ENCODE measurements around the gene PLXNA4. TPM values are rescaled to one million over a fixed set of nuclear protein-coding genes. Genes with fewer than 3 reads are reported as not detected.

Gene PLXNA4
- total RNA-seq, 2 experiments from 2014 or later, result 0.75 to 0.85 TPM

DNA sequence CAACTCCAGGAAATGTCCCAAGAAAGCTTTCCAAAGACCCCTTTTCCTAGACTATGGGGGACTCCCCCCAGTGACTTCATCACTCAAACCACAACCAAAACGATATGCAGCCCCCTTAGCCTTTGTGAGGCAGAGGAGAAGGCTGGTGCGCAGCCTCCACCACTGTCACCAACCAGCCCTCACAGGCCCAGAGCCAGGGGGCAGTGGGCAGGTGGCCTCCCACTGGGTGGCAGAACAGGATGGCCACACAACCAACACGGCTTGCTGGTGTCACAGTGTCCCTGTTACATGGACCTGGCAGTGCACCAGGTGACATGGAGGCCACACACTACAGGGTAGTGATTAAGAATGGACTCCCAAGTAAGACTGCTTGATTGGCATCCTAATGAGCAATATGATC, 172.0 kb downstream of the PLXNA4 start:
- H3K4me1 ChIP-seq (ENCODE audit: insufficient read depth, low read length), result no peaks in the 10 kb centered on the region
- TF ChIP-seq, protein P1, sequence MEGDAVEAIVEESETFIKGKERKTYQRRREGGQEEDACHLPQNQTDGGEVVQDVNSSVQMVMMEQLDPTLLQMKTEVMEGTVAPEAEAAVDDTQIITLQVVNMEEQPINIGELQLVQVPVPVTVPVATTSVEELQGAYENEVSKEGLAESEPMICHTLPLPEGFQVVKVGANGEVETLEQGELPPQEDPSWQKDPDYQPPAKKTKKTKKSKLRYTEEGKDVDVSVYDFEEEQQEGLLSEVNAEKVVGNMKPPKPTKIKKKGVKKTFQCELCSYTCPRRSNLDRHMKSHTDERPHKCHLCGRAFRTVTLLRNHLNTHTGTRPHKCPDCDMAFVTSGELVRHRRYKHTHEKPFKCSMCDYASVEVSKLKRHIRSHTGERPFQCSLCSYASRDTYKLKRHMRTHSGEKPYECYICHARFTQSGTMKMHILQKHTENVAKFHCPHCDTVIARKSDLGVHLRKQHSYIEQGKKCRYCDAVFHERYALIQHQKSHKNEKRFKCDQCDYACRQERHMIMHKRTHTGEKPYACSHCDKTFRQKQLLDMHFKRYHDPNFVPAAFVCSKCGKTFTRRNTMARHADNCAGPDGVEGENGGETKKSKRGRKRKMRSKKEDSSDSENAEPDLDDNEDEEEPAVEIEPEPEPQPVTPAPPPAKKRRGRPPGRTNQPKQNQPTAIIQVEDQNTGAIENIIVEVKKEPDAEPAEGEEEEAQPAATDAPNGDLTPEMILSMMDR (IDR thresholded peaks at IDR 0.05), result no peak
- no peaks in the 10 kb centered on the region for H3K27me3 ChIP-seq (ENCODE audit: control insufficient read depth in 1 of 2, insufficient read depth in 2 of 2, low read length in 2 of 2)
- Mint-ChIP-seq H3K4me3 (no peak overlapping the region), H3K27me3 (peaks cover 1% of the 10 kb centered on the region), H3K9me3 (no peaks in the 10 kb centered on the region), H3K27ac (no peak overlapping the region), H3K36me3 (ENCODE audit: low read depth) (no peaks in the 10 kb centered on the region), H3K4me1 (ENCODE audit: low read depth) (no peaks in the 10 kb centered on the region)
- H3K36me3 ChIP-seq (ENCODE audit: insufficient read depth, low read length), result no peaks in the 10 kb centered on the region
- POLR2A ChIA-PET, result no interaction called here
- no peak overlapping the region for H3K4me3 ChIP-seq (ENCODE audit: low read length)
- DNase-seq, result no peak
- CTCF ChIA-PET, result no interaction called here
- no peaks in the 10 kb centered on the region for H3K9me3 ChIP-seq (ENCODE audit: control insufficient read depth in 1 of 2, insufficient read depth in 1 of 2, low read length in 2 of 2)
- intact Hi-C loops (cut with DNase I, micrococcal nuclease), result no loop called here
- no peak overlapping the region for H3K27ac ChIP-seq (ENCODE audit: low read depth in 1 of 2, low read length in 2 of 2)
- no peak for ATAC-seq (ENCODE audit: poor library complexity)

DNA sequence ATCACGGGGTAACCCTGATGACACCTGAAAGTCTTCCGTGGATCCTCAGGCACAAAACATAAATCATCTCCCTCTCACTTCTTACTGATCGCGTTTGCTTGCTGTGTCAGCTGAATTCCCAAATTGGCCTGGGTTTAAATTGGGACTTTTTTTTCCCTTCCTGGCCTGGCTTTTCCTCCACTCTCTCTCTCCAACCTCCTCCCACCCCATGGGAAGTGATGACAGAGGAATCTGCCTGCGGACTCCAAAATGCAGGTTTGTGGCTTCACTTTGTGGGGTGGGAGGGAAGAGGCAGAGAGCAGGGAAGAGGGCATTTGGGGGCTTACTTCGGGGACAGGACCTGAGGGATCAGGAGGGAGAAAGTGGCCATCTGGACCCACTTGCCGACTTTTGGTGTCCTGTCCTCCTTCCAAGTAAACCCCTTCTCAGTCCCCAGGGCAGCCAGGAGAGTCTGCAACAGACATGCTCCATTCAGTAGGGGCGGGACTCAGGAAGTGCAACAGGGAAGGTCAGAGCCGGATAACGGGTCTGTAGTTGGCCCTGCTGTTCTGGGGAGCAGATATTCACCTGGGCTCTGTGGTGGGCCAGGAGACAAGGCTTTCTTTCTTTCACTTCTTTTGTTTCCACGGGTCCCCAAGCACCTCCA, 172.7 kb downstream of the PLXNA4 start:
- Histone ChIP-seq H3K9me3 (ENCODE audit: control insufficient read depth in 1 of 2, insufficient read depth in 1 of 2, low read length in 2 of 2) (no peaks in the 10 kb centered on the region), H3K36me3 (ENCODE audit: insufficient read depth, low read length) (no peaks in the 10 kb centered on the region), H3K4me3 (ENCODE audit: low read length) (no peak overlapping the region), H3K27ac (ENCODE audit: low read depth in 1 of 2, low read length in 2 of 2) (no peak overlapping the region), H3K4me1 (ENCODE audit: insufficient read depth, low read length) (no peaks in the 10 kb centered on the region), H3K27me3 (ENCODE audit: control insufficient read depth in 1 of 2, insufficient read depth in 2 of 2, low read length in 2 of 2) (no peaks in the 10 kb centered on the region)
- ChIA-PET POLR2A (no interaction called here), CTCF (no interaction called here)
- DNase-seq (no peak), ATAC-seq (ENCODE audit: poor library complexity) (no peak)
- H3K4me3 Mint-ChIP-seq, result no peak overlapping the region
- intact Hi-C loops (cut with DNase I, micrococcal nuclease), result no loop called here
- no peaks in the 10 kb centered on the region for H3K4me1 Mint-ChIP-seq (ENCODE audit: low read depth)
- H3K27me3 Mint-ChIP-seq, result no peaks in the 10 kb centered on the region
- no peaks in the 10 kb centered on the region for H3K9me3 Mint-ChIP-seq
- no peak overlapping the region for H3K27ac Mint-ChIP-seq
- TF ChIP-seq, protein P1 (IDR thresholded peaks at IDR 0.05), result no peak
- H3K36me3 Mint-ChIP-seq (ENCODE audit: low read depth), result no peaks in the 10 kb centered on the region

DNA sequence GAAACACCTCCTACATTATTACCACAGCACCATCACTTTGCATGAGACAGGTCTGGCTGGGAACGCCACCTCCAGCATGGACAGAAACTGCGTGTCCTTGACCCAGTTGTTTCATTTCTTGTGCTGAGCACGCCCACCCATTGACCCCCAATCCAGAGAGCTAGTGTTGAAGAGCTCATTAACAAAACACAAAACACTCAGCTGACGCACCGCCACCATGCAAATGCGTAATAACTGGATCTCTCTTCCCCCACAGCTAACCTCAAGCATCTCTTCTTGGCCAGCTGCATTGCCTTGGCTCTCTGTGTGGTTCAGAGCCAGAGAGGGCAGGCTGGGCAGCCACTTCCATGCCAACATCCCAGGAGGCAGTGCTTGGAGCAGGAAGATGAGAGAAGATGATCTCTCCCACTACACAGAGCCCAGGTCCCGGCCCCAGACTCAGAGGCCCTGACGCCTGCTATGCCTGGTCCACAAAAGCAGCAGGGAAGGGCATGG, 173.5 kb downstream of the PLXNA4 start:
- intact Hi-C loops (cut with DNase I, micrococcal nuclease), result no loop called here
- ATAC-seq (ENCODE audit: poor library complexity) (no peak), DNase-seq (no peak)
- Histone ChIP-seq H3K36me3 (ENCODE audit: insufficient read depth, low read length) (no peaks in the 10 kb centered on the region), H3K27ac (ENCODE audit: low read depth in 1 of 2, low read length in 2 of 2) (no peak overlapping the region), H3K4me3 (ENCODE audit: low read length) (no peak overlapping the region), H3K9me3 (ENCODE audit: control insufficient read depth in 1 of 2, insufficient read depth in 1 of 2, low read length in 2 of 2) (no peaks in the 10 kb centered on the region), H3K4me1 (ENCODE audit: insufficient read depth, low read length) (no peaks in the 10 kb centered on the region), H3K27me3 (ENCODE audit: control insufficient read depth in 1 of 2, insufficient read depth in 2 of 2, low read length in 2 of 2) (no peaks in the 10 kb centered on the region)
- ChIA-PET CTCF (no interaction called here), POLR2A (interaction anchor here (0.9 kb wide), 1 partner anchor 28 kb away, joined by 3 read pairs; no protein-coding TSS in a partner anchor)
- Mint-ChIP-seq H3K36me3 (ENCODE audit: low read depth) (no peaks in the 10 kb centered on the region), H3K27me3 (no peaks in the 10 kb centered on the region), H3K27ac (no peak overlapping the region), H3K4me3 (no peak overlapping the region), H3K4me1 (ENCODE audit: low read depth) (no peaks in the 10 kb centered on the region), H3K9me3 (no peaks in the 10 kb centered on the region)
- TF ChIP-seq, protein P1 (IDR thresholded peaks at IDR 0.05), result no peak

All from CD4-positive, alpha-beta T cell (primary cell).